PC-9 (cell line): ENCODE results near the gene ARPC1A. TPM values are rescaled to one million over a fixed set of nuclear protein-coding genes. Genes with fewer than 3 reads are reported as not detected.

Experiments used
- BruUV-seq: library from RNA; stranded (reverse); fragments of 400-500 nt; replicated peaks from 2 replicates; lab custom pipeline; 2021; lab: Mats Ljungman, UMichigan
- CTCF ChIA-PET: fragments of 300-600 bp; sonication (Branson Sonifier 250); formaldehyde crosslinking; loops from one replicate; lab custom pipeline; 2022; ENCODE audit warnings: antibody characterized with exemption; lab: Charles Lee
- POLR2A ChIA-PET: fragments of 300-600 bp; sonication (Branson Sonifier 250); formaldehyde crosslinking; loops from one replicate; lab custom pipeline; 2022; ENCODE audit warnings: antibody characterized with exemption; ENCODE audit not compliant: unreplicated experiment; lab: Charles Lee
- DNase-seq, 2 experiments: peaks; one replicate each; pipeline versions ENCODE4 v3.0.0 to v3.0.0-alpha.2; 2015 to 2022; ENCODE audit warnings: mixed read lengths in 1 of 2
- H2AFZ ChIP-seq: fragments of 200-600 bp; sonication (generic); 2 replicates; pipeline ENCODE4 v1.8.1; 2017; ENCODE audit warnings: antibody characterized with exemption
- H3F3A ChIP-seq: fragments of 200-600 bp; sonication (generic); 2 replicates; pipeline ENCODE4 v1.8.1; 2017; ENCODE audit warnings: antibody characterized with exemption, mild to moderate bottlenecking, low read depth; ENCODE audit not compliant: insufficient read depth
- H3K27ac ChIP-seq: fragments of 200-600 bp; sonication (generic); 2 replicates; pipeline ENCODE4 v1.6.1; 2016; ENCODE audit warnings: mixed run types
- H3K27me3 ChIP-seq: fragments of 200-600 bp; sonication (generic); 2 replicates; pipeline ENCODE4 v1.6.1; 2016; ENCODE audit warnings: low read depth, mixed run types; ENCODE audit not compliant: insufficient read depth
- H3K36me3 ChIP-seq: fragments of 200-600 bp; sonication (generic); 2 replicates; pipeline ENCODE4 v1.6.1; 2016; ENCODE audit warnings: low read depth, mixed run types
- H3K4me1 ChIP-seq: fragments of 200-600 bp; sonication (generic); replicated peaks from 2 replicates; pipeline ENCODE4 v1.6.1; 2016; ENCODE audit warnings: mixed run types; ENCODE audit not compliant: insufficient read depth
- H3K4me2 ChIP-seq: fragments of 200-600 bp; sonication (generic); 2 replicates; pipeline ENCODE4 v1.6.1; 2017; ENCODE audit warnings: mixed run types
- H3K4me3 ChIP-seq: fragments of 200-600 bp; sonication (generic); 2 replicates; pipeline ENCODE4 v1.6.1; 2016; ENCODE audit warnings: mixed run types
- H3K79me2 ChIP-seq: fragments of 200-600 bp; sonication (generic); 2 replicates; pipeline ENCODE4 v1.6.1; 2017; ENCODE audit warnings: low read depth, mixed run types
- H3K9me2 ChIP-seq: fragments of 200-600 bp; sonication (generic); 2 replicates; pipeline ENCODE4 v1.8.1; 2017; ENCODE audit warnings: mild to moderate bottlenecking; ENCODE audit not compliant: insufficient read depth
- H3K9me3 ChIP-seq: fragments of 200-600 bp; sonication (generic); 2 replicates; pipeline ENCODE4 v1.8.1; 2016; ENCODE audit warnings: low read depth; ENCODE audit not compliant: insufficient read depth
- H4K20me1 ChIP-seq: fragments of 200-600 bp; sonication (generic); 2 replicates; pipeline ENCODE4 v1.8.1; 2017; ENCODE audit not compliant: insufficient read depth
- EZH2 ChIP-seq: fragments of 200-600 bp; sonication (generic); IDR thresholded peaks from 2 replicates; pipeline ENCODE4 v1.8.0; 2017; ENCODE audit warnings: antibody characterized with exemption, low read depth
- intact Hi-C: fragments of 100-400 bp; cut with micrococcal nuclease; formaldehyde crosslinking; loops from one replicate; pipeline ENCODE4 v1.10.0; 2022; ENCODE audit not compliant: unreplicated experiment
- total RNA-seq: library from RNA; stranded (reverse); gene quantifications from 2 replicates; pipeline ENCODE4 v1.2.3, GENCODE V29; 2021
- TF ChIP-seq, protein P1 (sequence below): fragments of 200-600 bp; sonication (generic); conservative IDR thresholded peaks from 2 replicates; pipeline ENCODE4 v1.6.1; 2017; ENCODE audit warnings: mixed run types, antibody characterized with exemption, mild to moderate bottlenecking, moderate library complexity

The ARPC1A gene
- total RNA-seq, 1 experiment from 2014 or later: 305 TPM

DNA sequence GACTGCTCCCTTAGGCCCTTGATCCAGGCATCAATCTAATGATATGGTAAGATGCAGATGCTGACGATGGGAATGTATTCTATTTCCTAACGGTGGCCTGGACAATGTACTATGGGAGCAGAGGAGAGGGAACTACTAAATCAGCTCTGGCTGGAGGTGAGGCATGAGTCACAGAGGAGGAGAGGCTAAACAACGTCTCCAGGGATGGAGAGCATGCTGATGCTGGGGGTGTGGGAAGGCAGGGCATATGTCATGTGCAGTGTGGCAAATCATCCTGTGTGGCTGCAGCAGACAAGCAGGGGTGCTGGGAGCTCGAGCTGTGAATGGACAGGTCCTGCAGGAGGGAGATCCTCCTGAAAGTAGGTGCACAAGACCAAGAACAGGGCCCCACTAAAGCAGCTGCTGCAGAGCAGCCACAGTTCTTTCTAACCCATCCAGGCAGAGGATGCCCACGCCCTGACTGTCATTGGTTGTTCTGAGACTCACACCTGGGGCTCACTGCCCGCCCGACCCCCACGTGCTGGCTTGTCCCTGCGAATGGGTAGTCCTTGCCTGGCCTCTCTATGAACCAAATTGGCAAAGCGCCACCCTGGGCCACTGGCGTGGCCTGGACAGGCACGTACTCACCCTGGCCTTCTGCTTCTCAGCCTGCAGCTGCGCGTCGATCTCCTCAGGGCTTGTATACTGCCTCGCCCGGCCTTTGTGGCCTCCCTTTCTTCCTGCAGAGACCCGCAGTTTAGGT is 78.7 kb downstream of the ARPC1A start:
- Histone ChIP-seq H3K36me3 (peaks cover 14% of the 10 kb centered on the region), H3K4me1 (peaks cover 13% of the 10 kb centered on the region), H3K4me2 (no peak overlapping the region), H4K20me1 (peaks cover 54% of the 10 kb centered on the region), H3K9me2 (no peaks in the 10 kb centered on the region), H3K4me3 (no peak overlapping the region), H3K79me2 (peaks cover 54% of the 10 kb centered on the region), H3F3A (peaks cover 26% of the 10 kb centered on the region), H3K9me3 (no peaks in the 10 kb centered on the region), H2AFZ (no peak overlapping the region), H3K27me3 (no peaks in the 10 kb centered on the region), H3K27ac (no peak overlapping the region)
- BruUV-seq: no TSS peak
- POLR2A ChIA-PET: no interaction called here
- DNase-seq: no peak
- CTCF ChIA-PET: no interaction called here
- intact Hi-C loops: no loop called here
- no peak for TF ChIP-seq EZH2
- TF ChIP-seq, protein P1, sequence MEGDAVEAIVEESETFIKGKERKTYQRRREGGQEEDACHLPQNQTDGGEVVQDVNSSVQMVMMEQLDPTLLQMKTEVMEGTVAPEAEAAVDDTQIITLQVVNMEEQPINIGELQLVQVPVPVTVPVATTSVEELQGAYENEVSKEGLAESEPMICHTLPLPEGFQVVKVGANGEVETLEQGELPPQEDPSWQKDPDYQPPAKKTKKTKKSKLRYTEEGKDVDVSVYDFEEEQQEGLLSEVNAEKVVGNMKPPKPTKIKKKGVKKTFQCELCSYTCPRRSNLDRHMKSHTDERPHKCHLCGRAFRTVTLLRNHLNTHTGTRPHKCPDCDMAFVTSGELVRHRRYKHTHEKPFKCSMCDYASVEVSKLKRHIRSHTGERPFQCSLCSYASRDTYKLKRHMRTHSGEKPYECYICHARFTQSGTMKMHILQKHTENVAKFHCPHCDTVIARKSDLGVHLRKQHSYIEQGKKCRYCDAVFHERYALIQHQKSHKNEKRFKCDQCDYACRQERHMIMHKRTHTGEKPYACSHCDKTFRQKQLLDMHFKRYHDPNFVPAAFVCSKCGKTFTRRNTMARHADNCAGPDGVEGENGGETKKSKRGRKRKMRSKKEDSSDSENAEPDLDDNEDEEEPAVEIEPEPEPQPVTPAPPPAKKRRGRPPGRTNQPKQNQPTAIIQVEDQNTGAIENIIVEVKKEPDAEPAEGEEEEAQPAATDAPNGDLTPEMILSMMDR: no peak

GRCh38 chr7:99404977-99405320 is 79.3 kb downstream of the ARPC1A start:
- TF ChIP-seq EZH2: no peak
- TF ChIP-seq, protein P1: no peak
- Histone ChIP-seq H3K4me3 (no peak overlapping the region), H3K79me2 (peaks cover 60% of the 10 kb centered on the region), H3K4me2 (no peak overlapping the region), H4K20me1 (peaks cover 57% of the 10 kb centered on the region), H3K9me2 (no peaks in the 10 kb centered on the region), H3K27me3 (no peaks in the 10 kb centered on the region), H3K27ac (no peak overlapping the region), H3K36me3 (peaks cover 10% of the 10 kb centered on the region), H3F3A (peaks cover 23% of the 10 kb centered on the region), H2AFZ (no peak overlapping the region), H3K4me1 (peaks cover 15% of the 10 kb centered on the region), H3K9me3 (no peaks in the 10 kb centered on the region)
- intact Hi-C loops: no loop called here
- no peak for DNase-seq
- POLR2A ChIA-PET: no interaction called here
- CTCF ChIA-PET: no interaction called here
- BruUV-seq: no TSS peak

GRCh38 chr7:99406557-99406956 is 80.9 kb downstream of the ARPC1A start:
- DNase-seq: no peak
- no peaks in the 10 kb centered on the region for H3K9me3 ChIP-seq
- peaks cover 25% of the 10 kb centered on the region for H3K4me1 ChIP-seq
- peaks cover 75% of the 10 kb centered on the region for H3K79me2 ChIP-seq
- H3K4me2 ChIP-seq: peak overlapping the region; percentile 98
- TF ChIP-seq, protein P1: no peak
- intact Hi-C loops: no loop called here
- ChIA-PET CTCF (no interaction called here), POLR2A (no interaction called here)
- BruUV-seq: no TSS peak
- no peak overlapping the region for H2AFZ ChIP-seq
- H3K27me3 ChIP-seq: no peaks in the 10 kb centered on the region
- H3K4me3 ChIP-seq: peak overlapping the region; percentile 99
- peaks cover 57% of the 10 kb centered on the region for H4K20me1 ChIP-seq
- H3K9me2 ChIP-seq: no peaks in the 10 kb centered on the region
- peaks cover 24% of the 10 kb centered on the region for H3K36me3 ChIP-seq
- H3K27ac ChIP-seq: no peak overlapping the region
- H3F3A ChIP-seq: peaks cover 19% of the 10 kb centered on the region
